ENCODE data around the gene FAM13A. TPM values are rescaled to one million over a fixed set of nuclear protein-coding genes. Genes with fewer than 3 reads are reported as not detected.
"Not testable (repeated sequence)": the region's sequence is repeated elsewhere in the genome, so short reads cannot be mapped to it uniquely, and the experiment has no call there.

FAM13A gene
- total RNA-seq, 1 donor from 2014 or later = 54.7 TPM

- no peak for DNase-seq (ENCODE audit: low spot score)
Observed at GRCh38 chr4:89000844-89001360, 56.1 kb downstream of the FAM13A start.

GRCh38 chr4:89000382-89000781 lies 56.6 kb downstream of the FAM13A start:
- no peak for DNase-seq (ENCODE audit: low spot score)

- DNase-seq (ENCODE audit: low spot score) = no peak
Observed at GRCh38 chr4:88999392-88999930, 57.5 kb downstream of the FAM13A start.

- no peak for DNase-seq (ENCODE audit: low spot score)
Observed at GRCh38 chr4:88998891-88999290, 58.1 kb downstream of the FAM13A start.

- no peak for DNase-seq (ENCODE audit: low spot score)
Observed at GRCh38 chr4:88998001-88998400, 59.0 kb downstream of the FAM13A start.

- DNase-seq (ENCODE audit: low spot score) = no peak
Observed at GRCh38 chr4:88995874-88996273, 61.1 kb downstream of the FAM13A start.

- not testable (repeated sequence) for DNase-seq (ENCODE audit: low spot score)
Observed at GRCh38 chr4:88995257-88995656, 61.7 kb downstream of the FAM13A start.

- DNase-seq (ENCODE audit: low spot score) = no peak
Observed at GRCh38 chr4:88993246-88993645, 63.7 kb downstream of the FAM13A start.

GRCh38 chr4:88991746-88992145 lies 65.2 kb downstream of the FAM13A start:
- no peak for DNase-seq (ENCODE audit: low spot score)

- peak; percentile 35 for DNase-seq (ENCODE audit: low spot score)
Observed at GRCh38 chr4:88989990-88990389, 67.0 kb downstream of the FAM13A start.

- DNase-seq (ENCODE audit: low spot score) = peak; percentile 93
Observed at GRCh38 chr4:88985088-88985773, 71.8 kb downstream of the FAM13A start.

GRCh38 chr4:88982757-88983156 lies 74.2 kb downstream of the FAM13A start:
- DNase-seq (ENCODE audit: low spot score) = no peak

- no peak for DNase-seq (ENCODE audit: low spot score)
Observed at GRCh38 chr4:88981993-88982392, 75.0 kb downstream of the FAM13A start.

GRCh38 chr4:88981556-88981955 lies 75.4 kb downstream of the FAM13A start:
- DNase-seq (ENCODE audit: low spot score) = peak; percentile 23

- DNase-seq (ENCODE audit: low spot score) = no peak
Observed at GRCh38 chr4:88979276-88979675, 77.7 kb downstream of the FAM13A start.

- no peak for DNase-seq (ENCODE audit: low spot score)
Observed at GRCh38 chr4:88976775-88977035, 80.3 kb downstream of the FAM13A start.

- DNase-seq (ENCODE audit: low spot score) = peak; percentile 63
Observed at GRCh38 chr4:88975958-88976774, 80.8 kb downstream of the FAM13A start.

GRCh38 chr4:88971536-88971935 lies 85.4 kb downstream of the FAM13A start:
- DNase-seq (ENCODE audit: low spot score) = no peak

GRCh38 chr4:88969746-88970145 lies 87.2 kb downstream of the FAM13A start:
- DNase-seq (ENCODE audit: low spot score) = peak; percentile 11

GRCh38 chr4:88969271-88969670 lies 87.7 kb downstream of the FAM13A start:
- no peak for DNase-seq (ENCODE audit: low spot score)

- DNase-seq (ENCODE audit: low spot score) = no peak
Observed at GRCh38 chr4:88967883-88968331, 89.1 kb downstream of the FAM13A start.

- no peak for DNase-seq (ENCODE audit: low spot score)
Observed at GRCh38 chr4:88965053-88965452, 91.9 kb downstream of the FAM13A start.

- DNase-seq (ENCODE audit: low spot score) = no peak
Observed at GRCh38 chr4:88964450-88964849, 92.5 kb downstream of the FAM13A start.

Data from umbilical cord (tissue), 2 donors.